ENCODE results near the gene CDYL. TPM values are rescaled to one million over a fixed set of nuclear protein-coding genes. Genes with fewer than 3 reads are reported as not detected.
A peak's percentile ranks its signal among the peaks of the same experiment; 100 is the strongest.

Gene CDYL
- total RNA-seq, 6 experiments from 2014 or later, result 28.4 to 34.8 (median 33.8) TPM

GRCh38 chr6:4728926-4729325 lies 47.3 kb upstream of the CDYL start:
- no peak overlapping the region for H3K4me3 Mint-ChIP-seq

GRCh38 chr6:4731996-4732395 lies 44.2 kb upstream of the CDYL start:
- DNase-seq, result no peak
- no peak for TF ChIP-seq CTCF (IDR thresholded peaks at IDR 0.05)
- H3K4me1 Mint-ChIP-seq (ENCODE audit: low read depth), result peaks cover 39% of the 10 kb centered on the region
- no peaks in the 10 kb centered on the region for H3K27me3 Mint-ChIP-seq (ENCODE audit: insufficient read depth)
- H3K4me3 Mint-ChIP-seq, result no peak overlapping the region
- H3K9me3 Mint-ChIP-seq, result no peaks in the 10 kb centered on the region
- H3K27ac Mint-ChIP-seq, result no peak overlapping the region
- H3K36me3 Mint-ChIP-seq (ENCODE audit: low read depth), result no peaks in the 10 kb centered on the region

More at GRCh38 chr6:4728926-4729325, 47.3 kb upstream of the CDYL start:
- Mint-ChIP-seq H3K4me1 (ENCODE audit: low read depth) (peaks cover 28% of the 10 kb centered on the region), H3K27ac (no peak overlapping the region), H3K36me3 (ENCODE audit: low read depth) (no peaks in the 10 kb centered on the region), H3K27me3 (ENCODE audit: insufficient read depth) (peaks cover 1% of the 10 kb centered on the region; the same call in 1 of the 2 replicates), H3K9me3 (no peaks in the 10 kb centered on the region)
- TF ChIP-seq CTCF (IDR thresholded peaks at IDR 0.05), result no peak
- no peak for DNase-seq

- Mint-ChIP-seq H3K4me1 (ENCODE audit: low read depth) (peaks cover 35% of the 10 kb centered on the region), H3K36me3 (ENCODE audit: low read depth) (no peaks in the 10 kb centered on the region)
Observed at GRCh38 chr6:4732691-4733315, 43.4 kb upstream of the CDYL start.

GRCh38 chr6:4736371-4736873 lies 39.8 kb upstream of the CDYL start:
- TF ChIP-seq CTCF (IDR thresholded peaks at IDR 0.05), result no peak
- no peaks in the 10 kb centered on the region for H3K9me3 Mint-ChIP-seq
- H3K4me1 Mint-ChIP-seq (ENCODE audit: low read depth), result peaks cover 28% of the 10 kb centered on the region
- no peaks in the 10 kb centered on the region for H3K36me3 Mint-ChIP-seq (ENCODE audit: low read depth)
- DNase-seq, result no peak
- H3K4me3 Mint-ChIP-seq, result no peak overlapping the region
- no peaks in the 10 kb centered on the region; the same call in 1 of the 2 replicates for H3K27me3 Mint-ChIP-seq (ENCODE audit: insufficient read depth)
- H3K27ac Mint-ChIP-seq, result no peak overlapping the region

More at GRCh38 chr6:4732691-4733315, 43.4 kb upstream of the CDYL start:
- TF ChIP-seq CTCF (IDR thresholded peaks at IDR 0.05), result no peak
- Mint-ChIP-seq H3K27ac (peak overlapping the region; percentile 87), H3K4me3 (peak overlapping the region; percentile 87), H3K9me3 (no peaks in the 10 kb centered on the region), H3K27me3 (ENCODE audit: insufficient read depth) (no peaks in the 10 kb centered on the region)
- peak; percentile 95 for DNase-seq

GRCh38 chr6:4740032-4740431 lies 36.2 kb upstream of the CDYL start:
- no peaks in the 10 kb centered on the region; the same call in 1 of the 2 replicates for H3K27me3 Mint-ChIP-seq (ENCODE audit: insufficient read depth)
- H3K36me3 Mint-ChIP-seq (ENCODE audit: low read depth), result no peaks in the 10 kb centered on the region
- no peak overlapping the region for H3K4me3 Mint-ChIP-seq
- H3K4me1 Mint-ChIP-seq (ENCODE audit: low read depth), result peaks cover 16% of the 10 kb centered on the region
- no peak for DNase-seq
- no peak overlapping the region for H3K27ac Mint-ChIP-seq
- no peak for TF ChIP-seq CTCF (IDR thresholded peaks at IDR 0.05)
- no peaks in the 10 kb centered on the region for H3K9me3 Mint-ChIP-seq

Measured in HFFc6 (cell line).